Measurements from ENCODE around the gene PLET1.

The PLET1 gene

GRCh38 chr11:112226831-112227401 lies 33.7 kb downstream of the PLET1 start:
- TF ChIP-seq SCRT1 (tag by site-specific recombination; IDR thresholded peaks at IDR 0.05; ENCODE audit: borderline replicate concordance) (no peak), SCRT2 (tag by site-specific recombination; IDR thresholded peaks at IDR 0.05) (no peak), PRDM1 (tag by site-specific recombination; IDR thresholded peaks at IDR 0.05) (no peak), ZNF777 (tag by site-specific recombination; IDR thresholded peaks at IDR 0.05; ENCODE audit: borderline replicate concordance) (no peak), ZNF596 (tag by site-specific recombination; IDR thresholded peaks at IDR 0.05) (no peak), ZNF514 (tag by site-specific recombination; IDR thresholded peaks at IDR 0.05) (no peak), ZNF138 (tag by site-specific recombination; IDR thresholded peaks at IDR 0.05; ENCODE audit: borderline replicate concordance) (no peak), BCL11A (tag by site-specific recombination; IDR thresholded peaks at IDR 0.05; ENCODE audit: low read depth) (no peak), ZNF311 (tag by site-specific recombination; IDR thresholded peaks at IDR 0.05; ENCODE audit: borderline replicate concordance) (no peak), ZNF366 (tag by site-specific recombination; conservative IDR thresholded peaks at IDR 0.05) (peak; percentile 63; the same call in 1 of the 2 replicates), ZBTB48 (tag by site-specific recombination; IDR thresholded peaks at IDR 0.05) (0 out of 2 replicates have a peak, but pooled peaks have one; percentile 20)
- TF ChIP-seq, protein P1, sequence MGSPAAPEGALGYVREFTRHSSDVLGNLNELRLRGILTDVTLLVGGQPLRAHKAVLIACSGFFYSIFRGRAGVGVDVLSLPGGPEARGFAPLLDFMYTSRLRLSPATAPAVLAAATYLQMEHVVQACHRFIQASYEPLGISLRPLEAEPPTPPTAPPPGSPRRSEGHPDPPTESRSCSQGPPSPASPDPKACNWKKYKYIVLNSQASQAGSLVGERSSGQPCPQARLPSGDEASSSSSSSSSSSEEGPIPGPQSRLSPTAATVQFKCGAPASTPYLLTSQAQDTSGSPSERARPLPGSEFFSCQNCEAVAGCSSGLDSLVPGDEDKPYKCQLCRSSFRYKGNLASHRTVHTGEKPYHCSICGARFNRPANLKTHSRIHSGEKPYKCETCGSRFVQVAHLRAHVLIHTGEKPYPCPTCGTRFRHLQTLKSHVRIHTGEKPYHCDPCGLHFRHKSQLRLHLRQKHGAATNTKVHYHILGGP (tag by site-specific recombination; IDR thresholded peaks at IDR 0.05) = no peak
- TF ChIP-seq, protein P2, sequence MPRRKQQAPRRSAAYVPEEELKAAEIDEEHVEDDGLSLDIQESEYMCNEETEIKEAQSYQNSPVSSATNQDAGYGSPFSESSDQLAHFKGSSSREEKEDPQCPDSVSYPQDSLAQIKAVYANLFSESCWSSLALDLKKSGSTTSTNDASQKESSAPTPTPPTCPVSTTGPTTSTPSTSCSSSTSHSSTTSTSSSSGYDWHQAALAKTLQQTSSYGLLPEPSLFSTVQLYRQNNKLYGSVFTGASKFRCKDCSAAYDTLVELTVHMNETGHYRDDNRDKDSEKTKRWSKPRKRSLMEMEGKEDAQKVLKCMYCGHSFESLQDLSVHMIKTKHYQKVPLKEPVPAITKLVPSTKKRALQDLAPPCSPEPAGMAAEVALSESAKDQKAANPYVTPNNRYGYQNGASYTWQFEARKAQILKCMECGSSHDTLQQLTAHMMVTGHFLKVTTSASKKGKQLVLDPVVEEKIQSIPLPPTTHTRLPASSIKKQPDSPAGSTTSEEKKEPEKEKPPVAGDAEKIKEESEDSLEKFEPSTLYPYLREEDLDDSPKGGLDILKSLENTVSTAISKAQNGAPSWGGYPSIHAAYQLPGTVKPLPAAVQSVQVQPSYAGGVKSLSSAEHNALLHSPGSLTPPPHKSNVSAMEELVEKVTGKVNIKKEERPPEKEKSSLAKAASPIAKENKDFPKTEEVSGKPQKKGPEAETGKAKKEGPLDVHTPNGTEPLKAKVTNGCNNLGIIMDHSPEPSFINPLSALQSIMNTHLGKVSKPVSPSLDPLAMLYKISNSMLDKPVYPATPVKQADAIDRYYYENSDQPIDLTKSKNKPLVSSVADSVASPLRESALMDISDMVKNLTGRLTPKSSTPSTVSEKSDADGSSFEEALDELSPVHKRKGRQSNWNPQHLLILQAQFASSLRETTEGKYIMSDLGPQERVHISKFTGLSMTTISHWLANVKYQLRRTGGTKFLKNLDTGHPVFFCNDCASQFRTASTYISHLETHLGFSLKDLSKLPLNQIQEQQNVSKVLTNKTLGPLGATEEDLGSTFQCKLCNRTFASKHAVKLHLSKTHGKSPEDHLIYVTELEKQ (tag by site-specific recombination; IDR thresholded peaks at IDR 0.05; ENCODE audit: borderline replicate concordance) = no peak
- H3K4me1 ChIP-seq (ENCODE audit: control insufficient read depth, insufficient read depth, low read length) = no peaks in the 10 kb centered on the region
- peak overlapping the region; percentile 88 for H3K4me3 ChIP-seq (ENCODE audit: low read depth, low read length)
- POLR2A ChIA-PET = interaction anchor here (0.6 to 1.5 kb wide), 2 partner anchors 11 to 52 kb away, joined by 4 to 6 read pairs; no protein-coding TSS in a partner anchor
- H3K9me3 ChIP-seq (ENCODE audit: control insufficient read depth, insufficient read depth, low read depth, low read length) = no peaks in the 10 kb centered on the region
- H3K27ac ChIP-seq (ENCODE audit: extremely low read depth, low read depth, low read length) = peak overlapping the region; percentile 81; the same call in 1 of the 2 replicates
- CTCF ChIA-PET = interaction anchor here (0.7 to 19.0 kb wide), 3 partner anchors 10 to 460 kb away, joined by 4 to 308 read pairs (median 10); no protein-coding TSS in a partner anchor
- H3K36me3 ChIP-seq (ENCODE audit: control insufficient read depth in 2 of 2, insufficient read depth in 1 of 2, low read length in 2 of 2) = peaks cover 0 to 37% of the 10 kb centered on the region in 2 experiments; a peak in 1 of 3 replicates

- Histone ChIP-seq H3K36me3 (ENCODE audit: control insufficient read depth in 2 of 2, insufficient read depth in 1 of 2, low read length in 2 of 2) (peaks cover 0 to 33% of the 10 kb centered on the region in 2 experiments; a peak in 1 of 3 replicates), H3K9me3 (ENCODE audit: control insufficient read depth, insufficient read depth, low read depth, low read length) (no peaks in the 10 kb centered on the region), H3K4me3 (ENCODE audit: low read depth, low read length) (peak within 1 kb of the TSS; percentile 88), H3K27ac (ENCODE audit: extremely low read depth, low read depth, low read length) (peak within 1 kb of the TSS; percentile 81), H3K4me1 (ENCODE audit: control insufficient read depth, insufficient read depth, low read length) (no peaks in the 10 kb centered on the region)
- ChIA-PET CTCF (interaction anchor here (0.6 to 19.0 kb wide), 4 partner anchors 9 to 57 kb away, joined by 3 to 308 read pairs (median 4); no protein-coding TSS in a partner anchor), POLR2A (interaction anchor here (0.5 to 1.5 kb wide), 4 partner anchors 11 to 930 kb away, joined by 4 to 6 read pairs (median 4); no protein-coding TSS in a partner anchor)
- TF ChIP-seq ZNF626 (tag by site-specific recombination; IDR thresholded peaks at IDR 0.05) (no peak), ZNF843 (tag by site-specific recombination; IDR thresholded peaks at IDR 0.05) (no peak), ZNF571 (tag by site-specific recombination; IDR thresholded peaks at IDR 0.05) (no peak), PRDM1 (tag by site-specific recombination; IDR thresholded peaks at IDR 0.05) (0 out of 2 replicates have a peak, but pooled peaks have one; percentile 11), ZFP37 (tag by site-specific recombination; IDR thresholded peaks at IDR 0.05) (peak; percentile 64; the same call in 1 of the 2 replicates), ZNF335 (tag by site-specific recombination; conservative IDR thresholded peaks at IDR 0.05) (peak; percentile 88), MEIS1 (CRISPR knock-in tag; IDR thresholded peaks at IDR 0.05; ENCODE audit: borderline replicate concordance) (no peak), PRDM2 (tag by site-specific recombination; IDR thresholded peaks at IDR 0.05; ENCODE audit: borderline replicate concordance) (no peak), FEZF1 (tag by site-specific recombination; IDR thresholded peaks at IDR 0.05) (no peak)
Observed at GRCh38 chr11:112226062-112226830, 34.4 kb downstream of the PLET1 start, which contains the start of gene PTS. PTS (plus strand) TSS chr11:112226428; CDS start chr11:112226444, 16 bp downstream.

Data from HEK293 (cell line).